HepG2 (cell line): ENCODE data around the gene CUL5. TPM values are rescaled to one million over a fixed set of nuclear protein-coding genes. Genes with fewer than 3 reads are reported as not detected.
A peak's percentile ranks its signal among the peaks of the same experiment; 100 is the strongest.

ENCODE experiments used
- HNF4A ChIP-seq: sonication (generic); formaldehyde crosslinking; IDR thresholded peaks from 2 replicates; pipeline ENCODE4 v1.4.0; 2020; ENCODE audit warnings: missing genetic modification reagents
- KAT7 ChIP-seq: IDR thresholded peaks from 2 replicates; pipeline ENCODE4 v1.6.1; 2018; ENCODE audit warnings: borderline replicate concordance, missing compliant biosample characterization
- LCORL ChIP-seq, 2 experiments: fragments of 450-650 bp in 1 of 2; sonication (generic) in 1 of 2; formaldehyde crosslinking in 1 of 2; IDR thresholded peaks; 2 replicates each; pipeline versions ENCODE4 v1.5.0 to v1.6.1; 2017 to 2020; ENCODE audit warnings: antibody characterized with exemption in 1 of 2, missing genetic modification reagents in 1 of 2
- MXD4 ChIP-seq: IDR thresholded peaks from 2 replicates; pipeline ENCODE4 v1.6.1; 2016; ENCODE audit warnings: mild to moderate bottlenecking, missing biosample characterization, missing genetic modification reagents
- RBFOX2 ChIP-seq: fragments of 200-400 bp; formaldehyde crosslinking; IDR thresholded peaks from 2 replicates; pipeline ENCODE4 v1.6.1; 2017; ENCODE audit warnings: low read depth, mild to moderate bottlenecking, low read length
- RBM39 ChIP-seq: fragments of 200-400 bp; formaldehyde crosslinking; IDR thresholded peaks from one replicate; pipeline ENCODE4 v1.6.1; 2018; ENCODE audit warnings: antibody characterized with exemption, mild to moderate bottlenecking, low read depth, low read length; ENCODE audit not compliant: poor library complexity, severe bottlenecking
- SMAD9 ChIP-seq: sonication (generic); formaldehyde crosslinking; IDR thresholded peaks from 2 replicates; pipeline ENCODE4 v1.5.1; 2020; ENCODE audit warnings: mild to moderate bottlenecking, missing genetic modification reagents
- YY1 ChIP-seq: IDR thresholded peaks from 2 replicates; pipeline ENCODE4 v1.6.1; 2011; ENCODE audit warnings: low read length, low read depth, moderate library complexity, mild to moderate bottlenecking; ENCODE audit not compliant: insufficient read depth, insufficient replicate concordance
- ZBTB8A ChIP-seq: sonication (generic); formaldehyde crosslinking; IDR thresholded peaks from 2 replicates; pipeline ENCODE4 v1.4.0; 2020; ENCODE audit warnings: mild to moderate bottlenecking, low read depth, missing genetic modification reagents, borderline replicate concordance
- ZC3H4 ChIP-seq: sonication (generic); formaldehyde crosslinking; IDR thresholded peaks from 2 replicates; pipeline ENCODE4 v1.4.0; 2020; ENCODE audit warnings: missing genetic modification reagents, borderline replicate concordance
- ZFP37 ChIP-seq: sonication (generic); formaldehyde crosslinking; IDR thresholded peaks from 2 replicates; pipeline ENCODE4 v1.4.0; 2020; ENCODE audit warnings: missing genetic modification reagents, borderline replicate concordance
- ZNF256 ChIP-seq: sonication (generic); formaldehyde crosslinking; conservative IDR thresholded peaks from 2 replicates; pipeline ENCODE4 v1.4.0; 2020; ENCODE audit warnings: missing genetic modification reagents
- polyA plus RNA-seq, 8 experiments: library from polyadenylated mRNA; depleted of rRNA in 3 of 8; stranded (reverse) in 7 of 8; unstranded in 1 of 8; fragments of >200 nt; fragmentation: Illumina TruSeq in 4 of 8; extraction: Trizol in 4 of 8; gene quantifications; 2 replicates each; pipeline versions ENCODE4 v1.2.1 to v1.2.3, GENCODE V29; 2011 to 2016; ENCODE audit warnings: low read depth in 4 of 8, missing spikeins in 1 of 8, mixed read lengths in 1 of 8; ENCODE audit not compliant: insufficient read depth in 1 of 8
- total RNA-seq, 5 experiments: library from RNA; depleted of rRNA; stranded (reverse); fragments of >200 nt; fragmentation: Illumina TruSeq; extraction: Trizol; gene quantifications; 2 replicates each; pipeline ENCODE4 v1.2.3, GENCODE V29; 2016; ENCODE audit warnings: low read depth in 1 of 5
- TF ChIP-seq, protein P1 (sequence below): fragments of 450-650 bp; IDR thresholded peaks from 2 replicates; pipeline ENCODE4 v1.6.1; 2017; ENCODE audit warnings: mild to moderate bottlenecking
- TF ChIP-seq, protein P2 (sequence below), 2 experiments: fragments of 450-650 bp in 1 of 2; sonication (generic) in 1 of 2; formaldehyde crosslinking in 1 of 2; IDR thresholded peaks; 2 replicates each; pipeline versions ENCODE4 v1.6.1 to v1.8.0; 2016 to 2022; ENCODE audit warnings: antibody characterized with exemption in 1 of 2, mild to moderate bottlenecking in 1 of 2, missing genetic modification reagents in 1 of 2
- TF ChIP-seq, protein P3 (sequence below): sonication (generic); formaldehyde crosslinking; IDR thresholded peaks from 2 replicates; pipeline ENCODE4 v1.4.0; 2020; ENCODE audit warnings: mild to moderate bottlenecking, missing genetic modification reagents

Gene CUL5
- total and polyA plus RNA-seq, 2 of the 13 experiments (the other 11 are each of a cell fraction or from before 2014, with no cell fraction given) = 7.0 to 24.7 TPM

DNA sequence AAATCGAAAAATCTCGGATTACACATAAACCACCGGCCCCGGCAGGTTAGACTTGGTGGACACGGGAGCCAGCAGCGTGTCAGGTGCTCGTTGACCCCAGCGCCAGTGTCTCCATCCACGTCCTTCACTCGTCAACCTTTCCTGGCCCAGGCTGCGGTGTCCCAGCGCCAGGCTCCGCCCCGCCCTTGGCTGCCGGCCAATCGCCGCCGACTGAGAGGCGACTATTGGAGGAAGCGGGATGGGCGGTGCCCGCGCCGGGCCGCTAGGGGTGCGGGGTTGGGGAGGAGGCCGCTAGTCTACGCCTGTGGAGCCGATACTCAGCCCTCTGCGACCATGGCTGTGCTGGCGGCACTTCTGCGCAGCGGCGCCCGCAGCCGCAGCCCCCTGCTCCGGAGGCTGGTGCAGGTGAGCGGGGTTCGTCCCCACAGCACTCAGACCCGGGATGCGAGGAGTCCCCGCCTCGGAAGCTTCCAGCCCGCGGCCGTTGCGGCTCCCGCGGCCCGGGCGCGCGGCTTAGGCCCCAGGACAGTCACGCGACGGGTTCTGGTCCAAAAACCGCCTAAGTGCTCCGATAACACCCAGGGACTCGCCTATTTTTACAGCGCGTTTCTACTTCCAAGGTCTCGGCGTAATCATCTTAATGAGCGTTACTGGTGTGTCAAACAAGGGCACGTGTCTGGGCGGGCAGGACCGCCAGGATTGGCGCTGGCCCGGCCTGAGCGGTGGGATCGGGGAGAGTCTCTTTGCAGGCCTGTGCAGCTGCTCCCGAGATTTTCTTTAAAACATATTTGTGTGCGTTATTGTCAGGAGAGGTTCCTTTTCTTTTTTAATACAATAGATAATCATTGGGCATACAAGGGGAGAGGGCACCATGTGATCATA is 112.8 kb downstream of the CUL5 start, which contains the start of gene ACAT1 (continued):
- peak; percentile 73 for TF ChIP-seq YY1
- TF ChIP-seq SMAD9 (CRISPR knock-in tag) = peak; percentile 71; the same call in 1 of the 2 replicates
- TF ChIP-seq, protein P1, sequence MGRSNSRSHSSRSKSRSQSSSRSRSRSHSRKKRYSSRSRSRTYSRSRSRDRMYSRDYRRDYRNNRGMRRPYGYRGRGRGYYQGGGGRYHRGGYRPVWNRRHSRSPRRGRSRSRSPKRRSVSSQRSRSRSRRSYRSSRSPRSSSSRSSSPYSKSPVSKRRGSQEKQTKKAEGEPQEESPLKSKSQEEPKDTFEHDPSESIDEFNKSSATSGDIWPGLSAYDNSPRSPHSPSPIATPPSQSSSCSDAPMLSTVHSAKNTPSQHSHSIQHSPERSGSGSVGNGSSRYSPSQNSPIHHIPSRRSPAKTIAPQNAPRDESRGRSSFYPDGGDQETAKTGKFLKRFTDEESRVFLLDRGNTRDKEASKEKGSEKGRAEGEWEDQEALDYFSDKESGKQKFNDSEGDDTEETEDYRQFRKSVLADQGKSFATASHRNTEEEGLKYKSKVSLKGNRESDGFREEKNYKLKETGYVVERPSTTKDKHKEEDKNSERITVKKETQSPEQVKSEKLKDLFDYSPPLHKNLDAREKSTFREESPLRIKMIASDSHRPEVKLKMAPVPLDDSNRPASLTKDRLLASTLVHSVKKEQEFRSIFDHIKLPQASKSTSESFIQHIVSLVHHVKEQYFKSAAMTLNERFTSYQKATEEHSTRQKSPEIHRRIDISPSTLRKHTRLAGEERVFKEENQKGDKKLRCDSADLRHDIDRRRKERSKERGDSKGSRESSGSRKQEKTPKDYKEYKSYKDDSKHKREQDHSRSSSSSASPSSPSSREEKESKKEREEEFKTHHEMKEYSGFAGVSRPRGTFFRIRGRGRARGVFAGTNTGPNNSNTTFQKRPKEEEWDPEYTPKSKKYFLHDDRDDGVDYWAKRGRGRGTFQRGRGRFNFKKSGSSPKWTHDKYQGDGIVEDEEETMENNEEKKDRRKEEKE = no peak
- peak; percentile 85 for TF ChIP-seq MXD4 (CRISPR knock-in tag)
- TF ChIP-seq, protein P2, sequence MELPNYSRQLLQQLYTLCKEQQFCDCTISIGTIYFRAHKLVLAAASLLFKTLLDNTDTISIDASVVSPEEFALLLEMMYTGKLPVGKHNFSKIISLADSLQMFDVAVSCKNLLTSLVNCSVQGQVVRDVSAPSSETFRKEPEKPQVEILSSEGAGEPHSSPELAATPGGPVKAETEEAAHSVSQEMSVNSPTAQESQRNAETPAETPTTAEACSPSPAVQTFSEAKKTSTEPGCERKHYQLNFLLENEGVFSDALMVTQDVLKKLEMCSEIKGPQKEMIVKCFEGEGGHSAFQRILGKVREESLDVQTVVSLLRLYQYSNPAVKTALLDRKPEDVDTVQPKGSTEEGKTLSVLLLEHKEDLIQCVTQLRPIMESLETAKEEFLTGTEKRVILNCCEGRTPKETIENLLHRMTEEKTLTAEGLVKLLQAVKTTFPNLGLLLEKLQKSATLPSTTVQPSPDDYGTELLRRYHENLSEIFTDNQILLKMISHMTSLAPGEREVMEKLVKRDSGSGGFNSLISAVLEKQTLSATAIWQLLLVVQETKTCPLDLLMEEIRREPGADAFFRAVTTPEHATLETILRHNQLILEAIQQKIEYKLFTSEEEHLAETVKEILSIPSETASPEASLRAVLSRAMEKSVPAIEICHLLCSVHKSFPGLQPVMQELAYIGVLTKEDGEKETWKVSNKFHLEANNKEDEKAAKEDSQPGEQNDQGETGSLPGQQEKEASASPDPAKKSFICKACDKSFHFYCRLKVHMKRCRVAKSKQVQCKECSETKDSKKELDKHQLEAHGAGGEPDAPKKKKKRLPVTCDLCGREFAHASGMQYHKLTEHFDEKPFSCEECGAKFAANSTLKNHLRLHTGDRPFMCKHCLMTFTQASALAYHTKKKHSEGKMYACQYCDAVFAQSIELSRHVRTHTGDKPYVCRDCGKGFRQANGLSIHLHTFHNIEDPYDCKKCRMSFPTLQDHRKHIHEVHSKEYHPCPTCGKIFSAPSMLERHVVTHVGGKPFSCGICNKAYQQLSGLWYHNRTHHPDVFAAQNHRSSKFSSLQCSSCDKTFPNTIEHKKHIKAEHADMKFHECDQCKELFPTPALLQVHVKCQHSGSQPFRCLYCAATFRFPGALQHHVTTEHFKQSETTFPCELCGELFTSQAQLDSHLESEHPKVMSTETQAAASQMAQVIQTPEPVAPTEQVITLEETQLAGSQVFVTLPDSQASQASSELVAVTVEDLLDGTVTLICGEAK (IDR thresholded peaks at IDR 0.05) = no peak
- TF ChIP-seq, protein P2 (CRISPR knock-in tag; IDR thresholded peaks at IDR 0.05) = peak; percentile 80
- TF ChIP-seq, protein P3, sequence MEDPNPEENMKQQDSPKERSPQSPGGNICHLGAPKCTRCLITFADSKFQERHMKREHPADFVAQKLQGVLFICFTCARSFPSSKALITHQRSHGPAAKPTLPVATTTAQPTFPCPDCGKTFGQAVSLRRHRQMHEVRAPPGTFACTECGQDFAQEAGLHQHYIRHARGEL = 0 out of 2 replicates have a peak, but pooled peaks have one; percentile 81
- TF ChIP-seq KAT7 (CRISPR knock-in tag) = peak; percentile 81; the same call in 1 of the 2 replicates
- no peak; the same call in 1 of the 2 replicates for TF ChIP-seq ZNF256 (CRISPR knock-in tag)
- no peak for TF ChIP-seq ZFP37 (CRISPR knock-in tag)
- 0 out of 2 replicates have a peak, but pooled peaks have one; percentile 5 for TF ChIP-seq LCORL (IDR thresholded peaks at IDR 0.05)
- TF ChIP-seq LCORL (CRISPR knock-in tag; IDR thresholded peaks at IDR 0.05) = peak; percentile 88
- TF ChIP-seq ZC3H4 = no peak
- TF ChIP-seq RBFOX2 = peak; percentile 95
- TF ChIP-seq ZBTB8A (CRISPR knock-in tag) = no peak
- TF ChIP-seq HNF4A (CRISPR knock-in tag) = no peak; the same call in 1 of the 2 replicates
- TF ChIP-seq RBM39 = peak; percentile 59
